Measurements from ENCODE around the gene SEPTIN10. TPM values are rescaled to one million over a fixed set of nuclear protein-coding genes. Genes with fewer than 3 reads are reported as not detected.

Gene SEPTIN10
- total and polyA plus RNA-seq, 2 experiments from 2014 or later: 52.3 to 85.1 TPM

DNA sequence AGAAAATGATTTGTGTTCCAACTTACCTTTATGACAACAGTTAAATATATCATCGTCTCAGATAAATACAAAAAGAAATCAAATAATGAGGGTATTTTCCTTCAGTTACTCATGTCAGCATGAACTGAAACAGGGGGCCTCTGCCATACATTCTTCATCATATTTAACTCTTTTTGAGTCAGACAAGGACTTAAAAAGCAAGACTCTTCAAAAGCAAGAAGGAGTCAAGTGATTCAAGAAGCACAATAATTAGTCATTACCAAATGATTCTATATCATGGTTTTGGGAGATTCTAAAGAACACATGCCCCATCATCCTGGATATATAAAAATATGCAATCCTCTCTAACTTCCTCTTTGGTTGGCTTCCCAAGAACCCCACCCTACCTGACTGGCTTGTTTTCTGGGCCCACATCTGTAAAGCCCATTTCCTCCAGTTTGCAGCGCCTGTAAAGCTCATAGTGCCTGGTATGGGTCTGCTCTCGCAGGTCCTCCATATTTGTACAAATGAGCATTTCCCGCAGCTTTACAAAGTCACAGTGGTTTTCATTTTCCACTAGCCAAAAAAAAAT is 49.7 kb downstream of the SEPTIN10 start (continued):
- TF ChIP-seq, protein P1, sequence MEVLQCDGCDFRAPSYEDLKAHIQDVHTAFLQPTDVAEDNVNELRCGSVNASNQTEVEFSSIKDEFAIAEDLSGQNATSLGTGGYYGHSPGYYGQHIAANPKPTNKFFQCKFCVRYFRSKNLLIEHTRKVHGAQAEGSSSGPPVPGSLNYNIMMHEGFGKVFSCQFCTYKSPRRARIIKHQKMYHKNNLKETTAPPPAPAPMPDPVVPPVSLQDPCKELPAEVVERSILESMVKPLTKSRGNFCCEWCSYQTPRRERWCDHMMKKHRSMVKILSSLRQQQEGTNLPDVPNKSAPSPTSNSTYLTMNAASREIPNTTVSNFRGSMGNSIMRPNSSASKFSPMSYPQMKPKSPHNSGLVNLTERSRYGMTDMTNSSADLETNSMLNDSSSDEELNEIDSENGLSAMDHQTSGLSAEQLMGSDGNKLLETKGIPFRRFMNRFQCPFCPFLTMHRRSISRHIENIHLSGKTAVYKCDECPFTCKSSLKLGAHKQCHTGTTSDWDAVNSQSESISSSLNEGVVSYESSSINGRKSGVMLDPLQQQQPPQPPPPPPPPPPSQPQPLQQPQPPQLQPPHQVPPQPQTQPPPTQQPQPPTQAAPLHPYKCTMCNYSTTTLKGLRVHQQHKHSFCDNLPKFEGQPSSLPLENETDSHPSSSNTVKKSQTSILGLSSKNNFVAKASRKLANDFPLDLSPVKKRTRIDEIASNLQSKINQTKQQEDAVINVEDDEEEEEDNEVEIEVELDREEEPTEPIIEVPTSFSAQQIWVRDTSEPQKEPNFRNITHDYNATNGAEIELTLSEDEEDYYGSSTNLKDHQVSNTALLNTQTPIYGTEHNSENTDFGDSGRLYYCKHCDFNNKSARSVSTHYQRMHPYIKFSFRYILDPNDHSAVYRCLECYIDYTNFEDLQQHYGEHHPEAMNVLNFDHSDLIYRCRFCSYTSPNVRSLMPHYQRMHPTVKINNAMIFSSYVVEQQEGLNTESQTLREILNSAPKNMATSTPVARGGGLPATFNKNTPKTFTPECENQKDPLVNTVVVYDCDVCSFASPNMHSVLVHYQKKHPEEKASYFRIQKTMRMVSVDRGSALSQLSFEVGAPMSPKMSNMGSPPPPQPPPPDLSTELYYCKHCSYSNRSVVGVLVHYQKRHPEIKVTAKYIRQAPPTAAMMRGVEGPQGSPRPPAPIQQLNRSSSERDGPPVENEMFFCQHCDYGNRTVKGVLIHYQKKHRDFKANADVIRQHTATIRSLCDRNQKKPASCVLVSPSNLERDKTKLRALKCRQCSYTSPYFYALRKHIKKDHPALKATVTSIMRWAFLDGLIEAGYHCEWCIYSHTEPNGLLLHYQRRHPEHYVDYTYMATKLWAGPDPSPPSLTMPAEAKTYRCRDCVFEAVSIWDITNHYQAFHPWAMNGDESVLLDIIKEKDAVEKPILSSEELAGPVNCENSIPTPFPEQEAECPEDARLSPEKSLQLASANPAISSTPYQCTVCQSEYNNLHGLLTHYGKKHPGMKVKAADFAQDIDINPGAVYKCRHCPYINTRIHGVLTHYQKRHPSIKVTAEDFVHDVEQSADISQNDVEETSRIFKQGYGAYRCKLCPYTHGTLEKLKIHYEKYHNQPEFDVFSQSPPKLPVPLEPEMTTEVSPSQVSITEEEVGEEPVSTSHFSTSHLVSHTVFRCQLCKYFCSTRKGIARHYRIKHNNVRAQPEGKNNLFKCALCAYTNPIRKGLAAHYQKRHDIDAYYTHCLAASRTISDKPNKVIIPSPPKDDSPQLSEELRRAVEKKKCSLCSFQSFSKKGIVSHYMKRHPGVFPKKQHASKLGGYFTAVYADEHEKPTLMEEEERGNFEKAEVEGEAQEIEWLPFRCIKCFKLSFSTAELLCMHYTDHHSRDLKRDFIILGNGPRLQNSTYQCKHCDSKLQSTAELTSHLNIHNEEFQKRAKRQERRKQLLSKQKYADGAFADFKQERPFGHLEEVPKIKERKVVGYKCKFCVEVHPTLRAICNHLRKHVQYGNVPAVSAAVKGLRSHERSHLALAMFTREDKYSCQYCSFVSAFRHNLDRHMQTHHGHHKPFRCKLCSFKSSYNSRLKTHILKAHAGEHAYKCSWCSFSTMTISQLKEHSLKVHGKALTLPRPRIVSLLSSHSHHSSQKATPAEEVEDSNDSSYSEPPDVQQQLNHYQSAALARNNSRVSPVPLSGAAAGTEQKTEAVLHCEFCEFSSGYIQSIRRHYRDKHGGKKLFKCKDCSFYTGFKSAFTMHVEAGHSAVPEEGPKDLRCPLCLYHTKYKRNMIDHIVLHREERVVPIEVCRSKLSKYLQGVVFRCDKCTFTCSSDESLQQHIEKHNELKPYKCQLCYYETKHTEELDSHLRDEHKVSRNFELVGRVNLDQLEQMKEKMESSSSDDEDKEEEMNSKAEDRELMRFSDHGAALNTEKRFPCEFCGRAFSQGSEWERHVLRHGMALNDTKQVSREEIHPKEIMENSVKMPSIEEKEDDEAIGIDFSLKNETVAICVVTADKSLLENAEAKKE (CRISPR knock-in tag; IDR thresholded peaks at IDR 0.05): no peak
- no peak for TF ChIP-seq STAT1 (IDR thresholded peaks at IDR 0.05; ENCODE audit: unreplicated experiment)

DNA sequence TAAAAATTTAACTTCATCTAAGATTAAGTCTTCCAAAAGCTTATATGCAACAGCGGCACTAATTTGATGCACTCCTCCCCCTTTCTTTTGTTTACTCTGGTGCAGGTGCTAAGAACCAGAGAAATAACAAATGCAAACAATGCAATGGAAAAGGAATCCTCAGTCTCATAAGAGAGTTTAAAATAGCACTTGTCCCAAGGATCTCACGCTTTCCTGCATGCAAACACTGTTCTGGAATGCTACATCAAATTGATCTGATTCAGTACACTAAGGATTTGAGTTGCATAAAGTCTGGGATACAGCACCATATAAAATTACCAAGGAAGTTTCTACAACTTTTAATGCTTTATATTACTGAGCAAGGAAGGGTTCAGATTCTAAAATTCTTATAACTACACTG is 50.5 kb downstream of the SEPTIN10 start:
- ATAC-seq (no peak), DNase-seq (ENCODE audit: low spot score) (no peak)
- H3K79me2 ChIP-seq (replicated peaks; ENCODE audit: insufficient read depth): no peaks in the 10 kb centered on the region
- Mint-ChIP-seq H3K4me1 (peaks cover 3% of the 10 kb centered on the region), H3K27me3 (ENCODE audit: insufficient read depth, low read depth, poor library complexity) (no peaks in the 10 kb centered on the region), H3K4me3 (no peak overlapping the region), H3K27ac (no peak overlapping the region), H3K36me3 (ENCODE audit: low read depth) (peaks cover 40% of the 10 kb centered on the region), H3K9me3 (no peaks in the 10 kb centered on the region)
- H2AFZ ChIP-seq: no peak overlapping the region
- no peak overlapping the region for H3K27ac ChIP-seq (ENCODE audit: low read depth)
- H3K4me3 ChIP-seq: no peak overlapping the region
- H3K4me1 ChIP-seq (ENCODE audit: insufficient read depth): no peaks in the 10 kb centered on the region
- H4K20me1 ChIP-seq (replicated peaks; ENCODE audit: insufficient read depth): no peaks in the 10 kb centered on the region
- no peaks in the 10 kb centered on the region for H3K27me3 ChIP-seq (ENCODE audit: insufficient read depth)
- no peaks in the 10 kb centered on the region for H3K9me2 ChIP-seq (ENCODE audit: insufficient read depth)
- H3F3A ChIP-seq (replicated peaks; ENCODE audit: low read depth): no peaks in the 10 kb centered on the region
- H3K36me3 ChIP-seq (ENCODE audit: insufficient read depth): 0 out of 2 replicates have a peak, but pooled peaks cover 4% of the 10 kb centered on the region
- H3K4me2 ChIP-seq: no peak overlapping the region
- TF ChIP-seq, protein P1 (CRISPR knock-in tag; IDR thresholded peaks at IDR 0.05): no peak
- TF ChIP-seq EZH2 (IDR thresholded peaks at IDR 0.05; ENCODE audit: low read depth, unreplicated experiment) (no peak), CREB1 (CRISPR knock-in tag; IDR thresholded peaks at IDR 0.05; ENCODE audit: low read depth) (no peak), EZH2phosphoT487 (IDR thresholded peaks at IDR 0.05; ENCODE audit: unreplicated experiment) (no peak), ZNF114 (CRISPR knock-in tag; IDR thresholded peaks at IDR 0.05) (no peak), ZNF331 (CRISPR knock-in tag; IDR thresholded peaks at IDR 0.05; ENCODE audit: low read depth) (no peak)
- TF ChIP-seq, protein P2, sequence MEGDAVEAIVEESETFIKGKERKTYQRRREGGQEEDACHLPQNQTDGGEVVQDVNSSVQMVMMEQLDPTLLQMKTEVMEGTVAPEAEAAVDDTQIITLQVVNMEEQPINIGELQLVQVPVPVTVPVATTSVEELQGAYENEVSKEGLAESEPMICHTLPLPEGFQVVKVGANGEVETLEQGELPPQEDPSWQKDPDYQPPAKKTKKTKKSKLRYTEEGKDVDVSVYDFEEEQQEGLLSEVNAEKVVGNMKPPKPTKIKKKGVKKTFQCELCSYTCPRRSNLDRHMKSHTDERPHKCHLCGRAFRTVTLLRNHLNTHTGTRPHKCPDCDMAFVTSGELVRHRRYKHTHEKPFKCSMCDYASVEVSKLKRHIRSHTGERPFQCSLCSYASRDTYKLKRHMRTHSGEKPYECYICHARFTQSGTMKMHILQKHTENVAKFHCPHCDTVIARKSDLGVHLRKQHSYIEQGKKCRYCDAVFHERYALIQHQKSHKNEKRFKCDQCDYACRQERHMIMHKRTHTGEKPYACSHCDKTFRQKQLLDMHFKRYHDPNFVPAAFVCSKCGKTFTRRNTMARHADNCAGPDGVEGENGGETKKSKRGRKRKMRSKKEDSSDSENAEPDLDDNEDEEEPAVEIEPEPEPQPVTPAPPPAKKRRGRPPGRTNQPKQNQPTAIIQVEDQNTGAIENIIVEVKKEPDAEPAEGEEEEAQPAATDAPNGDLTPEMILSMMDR (conservative IDR thresholded peaks at IDR 0.05; ENCODE audit: low read depth in 2 of 2): no peak
